ENCODE measurements around the gene IST1. TPM values are rescaled to one million over a fixed set of nuclear protein-coding genes. Genes with fewer than 3 reads are reported as not detected.
A peak's percentile ranks its signal among the peaks of the same experiment; 100 is the strongest.

IST1 gene
- total RNA-seq (2014; rRNA removed; shearing (Covaris generic); ENCODE audit: low replicate concordance), result 123 and 160 TPM in 2 replicates

DNA sequence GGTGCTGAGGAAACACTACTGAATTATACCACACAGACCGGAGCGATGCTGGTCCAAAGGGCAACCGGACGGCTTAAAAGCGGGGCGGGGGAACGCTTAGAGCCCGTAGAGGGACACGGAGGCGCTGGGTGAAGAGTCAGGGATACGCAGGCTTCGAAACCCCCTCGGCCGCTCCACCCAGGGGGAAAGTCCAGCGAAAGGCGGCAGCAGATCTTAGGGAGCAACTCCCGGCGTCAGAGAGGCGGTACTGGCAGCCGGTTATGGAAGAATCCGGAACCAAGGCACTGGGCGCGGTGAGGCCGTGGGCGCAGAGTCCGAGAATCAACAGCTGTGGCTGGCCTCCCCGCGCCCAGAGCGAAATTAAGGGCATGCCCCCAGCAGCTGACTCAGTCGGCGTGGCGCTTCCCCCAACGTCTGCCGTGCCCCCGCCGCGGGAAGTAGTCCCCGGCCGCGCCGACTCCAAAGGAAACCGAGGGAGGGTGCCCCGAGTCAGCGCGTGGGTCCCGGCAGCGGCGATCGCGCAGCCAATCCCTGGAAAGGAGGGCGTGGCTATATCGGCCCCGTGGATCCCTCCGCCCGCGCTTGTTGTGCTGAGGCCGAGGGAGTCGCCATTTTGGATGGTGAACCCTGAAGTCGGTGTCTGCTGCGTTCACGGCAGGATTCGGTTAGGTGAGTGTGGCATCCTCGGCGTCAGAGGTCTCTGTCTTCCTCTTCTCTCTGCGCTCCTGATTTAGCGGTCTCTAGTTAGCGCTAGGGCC, at the start of gene IST1:
Gene IST1, plus strand, starts transcription at position 611 of the 758 bp plus-strand sequence. CDS start 20,110 bp downstream, outside the sequence.
- Histone ChIP-seq H2AFZ (ENCODE audit: low read length) (peak within 1 kb of the TSS; percentile 88), H3K79me2 (ENCODE audit: low read length) (peaks cover 53% of the 10 kb centered on the region), H3K9me3 (ENCODE audit: low read length) (no peaks in the 10 kb centered on the region), H3K9ac (ENCODE audit: low read length) (peak within 1 kb of the TSS; percentile 100), H3K27ac (ENCODE audit: low read length) (peak within 1 kb of the TSS; percentile 88), H3K27me3 (ENCODE audit: low read length) (no peaks in the 10 kb centered on the region), H3K9me2 (replicated peaks; ENCODE audit: insufficient read depth, low read length) (no peaks in the 10 kb centered on the region), H3K36me3 (ENCODE audit: insufficient read depth, low read length) (peaks cover 7% of the 10 kb centered on the region; the same call in 1 of the 2 replicates), H4K20me1 (ENCODE audit: insufficient read depth, low read depth, low read length) (0 out of 2 replicates have a peak, but pooled peaks cover 3% of the 10 kb centered on the region), H3K4me3 (ENCODE audit: low read length) (peak within 1 kb of the TSS; percentile 99), H3K4me2 (ENCODE audit: low read depth, low read length, poor library complexity, severe bottlenecking) (peak within 1 kb of the TSS; percentile 100), H3K4me1 (ENCODE audit: low read length) (peaks cover 28% of the 10 kb centered on the region)
- DNase-seq, result peak; percentile 99

DNA sequence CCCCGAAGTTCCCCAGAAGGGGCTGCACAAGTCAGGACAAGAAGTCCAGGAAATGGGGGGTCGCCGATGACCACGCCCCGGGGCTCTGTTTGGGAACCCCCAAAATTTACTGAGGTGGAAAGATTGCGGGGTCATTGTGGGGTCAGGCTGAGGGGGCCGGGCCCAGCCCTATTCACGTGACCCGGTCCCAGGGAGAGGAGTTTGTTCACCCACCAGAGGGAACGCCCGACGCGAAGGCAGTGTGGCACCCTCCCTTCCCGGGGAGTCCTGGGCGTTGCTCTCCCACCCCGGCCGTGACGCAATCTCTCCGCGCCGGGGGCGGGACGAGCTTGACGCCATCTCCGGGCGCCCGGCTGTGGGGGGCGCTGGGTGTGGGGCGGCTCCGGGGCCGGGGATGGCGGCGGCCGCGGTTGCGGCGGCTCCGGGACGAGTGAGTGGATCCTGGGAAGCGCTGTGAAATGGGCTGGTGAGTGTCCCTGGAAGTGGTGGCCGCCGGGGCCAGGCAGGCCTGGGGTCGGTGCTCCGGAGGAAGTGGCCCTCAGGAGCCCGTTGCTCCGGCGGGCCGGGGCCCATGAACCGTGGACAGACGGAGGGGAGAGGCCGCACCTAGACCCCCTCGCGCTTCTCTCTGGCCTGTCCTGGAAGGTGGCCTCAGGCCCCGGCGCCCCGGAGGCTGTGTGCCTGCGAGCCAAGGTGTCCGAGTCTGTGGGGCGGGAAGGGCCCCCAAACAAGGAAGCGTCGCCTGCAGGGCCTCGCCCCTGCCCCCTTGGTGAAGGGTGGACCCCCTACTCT, 49.5 kb upstream of the IST1 start, which contains the start of gene ATXN1L:
Gene ATXN1L, plus strand, starts transcription at position 338 of the 792 bp plus-strand sequence. CDS start 3,765 bp downstream, outside the sequence.
- Histone ChIP-seq H3K9me3 (ENCODE audit: low read length) (no peaks in the 10 kb centered on the region), H3K4me2 (ENCODE audit: low read depth, low read length, poor library complexity, severe bottlenecking) (peak within 1 kb of the TSS; percentile 95), H4K20me1 (ENCODE audit: insufficient read depth, low read depth, low read length) (peaks cover 12% of the 10 kb centered on the region; the same call in 1 of the 2 replicates), H3K36me3 (ENCODE audit: insufficient read depth, low read length) (0 out of 2 replicates have a peak, but pooled peaks cover 9% of the 10 kb centered on the region), H3K4me1 (ENCODE audit: low read length) (peaks cover 20% of the 10 kb centered on the region), H3K4me3 (ENCODE audit: low read length) (peak within 1 kb of the TSS; percentile 97), H3K27ac (ENCODE audit: low read length) (no peak within 1 kb of the TSS), H3K9ac (ENCODE audit: low read length) (peak within 1 kb of the TSS; percentile 78), H3K27me3 (ENCODE audit: low read length) (no peaks in the 10 kb centered on the region), H2AFZ (ENCODE audit: low read length) (peak within 1 kb of the TSS; percentile 92), H3K79me2 (ENCODE audit: low read length) (peaks cover 29% of the 10 kb centered on the region), H3K9me2 (replicated peaks; ENCODE audit: insufficient read depth, low read length) (no peaks in the 10 kb centered on the region)
- peak; percentile 97 for DNase-seq

DNA sequence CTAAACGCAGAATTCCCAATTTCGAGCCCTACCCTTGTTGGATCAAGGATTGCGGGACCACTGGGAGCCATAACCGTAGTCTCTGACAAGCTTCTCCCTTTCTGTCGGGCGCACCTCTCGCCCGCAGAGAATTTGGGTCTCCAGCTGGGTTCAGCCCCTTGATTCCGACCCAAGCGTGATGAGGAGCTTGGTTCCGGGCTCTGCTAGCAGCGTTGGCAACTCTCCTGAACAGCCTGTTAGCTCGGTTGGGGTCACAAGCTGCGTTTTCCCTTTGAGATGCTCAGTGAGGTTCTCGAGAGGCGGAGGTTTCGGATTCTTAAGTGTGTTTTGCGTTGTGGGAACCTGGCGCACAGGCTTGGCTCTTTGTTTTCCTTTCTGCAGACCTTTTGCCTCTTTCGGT, 48.9 kb upstream of the IST1 start:
- Histone ChIP-seq H3K9ac (ENCODE audit: low read length) (peak overlapping the region; percentile 78), H3K9me2 (replicated peaks; ENCODE audit: insufficient read depth, low read length) (no peaks in the 10 kb centered on the region), H3K27ac (ENCODE audit: low read length) (no peak overlapping the region), H4K20me1 (ENCODE audit: insufficient read depth, low read depth, low read length) (peaks cover 12% of the 10 kb centered on the region; the same call in 1 of the 2 replicates), H3K36me3 (ENCODE audit: insufficient read depth, low read length) (0 out of 2 replicates have a peak, but pooled peaks cover 9% of the 10 kb centered on the region), H3K4me2 (ENCODE audit: low read depth, low read length, poor library complexity, severe bottlenecking) (peak overlapping the region; percentile 95), H3K79me2 (ENCODE audit: low read length) (peaks cover 29% of the 10 kb centered on the region), H3K4me3 (ENCODE audit: low read length) (peak overlapping the region; percentile 97), H3K9me3 (ENCODE audit: low read length) (no peaks in the 10 kb centered on the region), H3K27me3 (ENCODE audit: low read length) (no peaks in the 10 kb centered on the region), H2AFZ (ENCODE audit: low read length) (no peak overlapping the region), H3K4me1 (ENCODE audit: low read length) (peaks cover 20% of the 10 kb centered on the region)
- DNase-seq, result peak; percentile 62

DNA sequence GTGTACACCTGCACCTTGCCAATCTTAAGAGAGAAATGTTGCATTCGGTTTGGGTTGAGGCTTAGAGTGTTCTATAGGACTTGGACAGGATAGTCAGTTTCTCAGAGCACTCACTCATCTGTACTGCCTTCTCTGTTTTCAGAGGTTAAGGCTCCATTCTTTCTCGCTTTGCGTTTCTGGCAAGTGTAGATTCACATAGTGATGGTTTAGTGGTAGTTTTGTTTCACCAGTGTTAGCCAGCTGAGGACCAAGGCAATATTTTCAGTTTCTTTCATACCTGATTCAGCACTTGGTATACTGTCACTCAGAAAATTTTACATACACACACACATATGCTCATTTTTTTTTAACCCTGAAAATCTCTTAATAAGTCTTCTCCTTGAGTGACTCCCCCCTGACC, 48.2 kb upstream of the IST1 start:
- no peaks in the 10 kb centered on the region for H3K27me3 ChIP-seq (ENCODE audit: low read length)
- H3K79me2 ChIP-seq (ENCODE audit: low read length), result peaks cover 29% of the 10 kb centered on the region
- H3K4me2 ChIP-seq (ENCODE audit: low read depth, low read length, poor library complexity, severe bottlenecking), result peak overlapping the region; percentile 95
- H3K36me3 ChIP-seq (ENCODE audit: insufficient read depth, low read length), result 0 out of 2 replicates have a peak, but pooled peaks cover 9% of the 10 kb centered on the region
- H3K4me1 ChIP-seq (ENCODE audit: low read length), result peaks cover 26% of the 10 kb centered on the region
- no peaks in the 10 kb centered on the region for H3K9me3 ChIP-seq (ENCODE audit: low read length)
- peaks cover 12% of the 10 kb centered on the region; the same call in 1 of the 2 replicates for H4K20me1 ChIP-seq (ENCODE audit: insufficient read depth, low read depth, low read length)
- H3K9me2 ChIP-seq (replicated peaks; ENCODE audit: insufficient read depth, low read length), result no peaks in the 10 kb centered on the region
- DNase-seq, result no peak
- peak overlapping the region; percentile 78 for H3K9ac ChIP-seq (ENCODE audit: low read length)
- H3K27ac ChIP-seq (ENCODE audit: low read length), result no peak overlapping the region
- no peak overlapping the region for H2AFZ ChIP-seq (ENCODE audit: low read length)
- H3K4me3 ChIP-seq (ENCODE audit: low read length), result peak overlapping the region; percentile 97

DNA sequence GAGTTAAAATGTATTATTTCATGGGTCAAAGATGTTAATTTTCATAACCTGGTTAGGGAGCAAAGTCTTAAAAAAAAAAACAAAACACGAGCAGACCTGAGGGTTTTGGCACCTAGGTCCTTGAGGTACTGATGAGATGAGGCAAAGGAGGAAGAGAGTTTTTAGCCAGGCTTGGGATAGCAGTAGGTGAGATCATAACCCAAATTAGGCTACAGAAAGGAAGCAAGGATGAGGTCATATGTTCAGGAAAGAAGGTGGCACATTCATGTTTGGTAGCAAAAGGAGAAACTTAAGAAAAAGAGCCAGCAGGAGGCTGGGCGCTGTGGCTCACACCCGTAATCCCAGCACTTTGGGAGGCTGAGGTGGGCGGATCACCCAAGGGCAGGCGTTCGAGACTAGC, 46.7 kb upstream of the IST1 start:
- Histone ChIP-seq H3K4me1 (ENCODE audit: low read length) (peaks cover 41% of the 10 kb centered on the region), H3K36me3 (ENCODE audit: insufficient read depth, low read length) (0 out of 2 replicates have a peak, but pooled peaks cover 9% of the 10 kb centered on the region), H4K20me1 (ENCODE audit: insufficient read depth, low read depth, low read length) (peaks cover 13% of the 10 kb centered on the region; the same call in 1 of the 2 replicates), H3K27ac (ENCODE audit: low read length) (no peak overlapping the region), H3K9ac (ENCODE audit: low read length) (no peak overlapping the region), H3K4me3 (ENCODE audit: low read length) (no peak overlapping the region), H3K27me3 (ENCODE audit: low read length) (no peaks in the 10 kb centered on the region), H3K4me2 (ENCODE audit: low read depth, low read length, poor library complexity, severe bottlenecking) (no peak overlapping the region), H3K79me2 (ENCODE audit: low read length) (peaks cover 43% of the 10 kb centered on the region), H3K9me2 (replicated peaks; ENCODE audit: insufficient read depth, low read length) (no peaks in the 10 kb centered on the region), H3K9me3 (ENCODE audit: low read length) (no peaks in the 10 kb centered on the region), H2AFZ (ENCODE audit: low read length) (no peak overlapping the region)
- no peak for DNase-seq

DNA sequence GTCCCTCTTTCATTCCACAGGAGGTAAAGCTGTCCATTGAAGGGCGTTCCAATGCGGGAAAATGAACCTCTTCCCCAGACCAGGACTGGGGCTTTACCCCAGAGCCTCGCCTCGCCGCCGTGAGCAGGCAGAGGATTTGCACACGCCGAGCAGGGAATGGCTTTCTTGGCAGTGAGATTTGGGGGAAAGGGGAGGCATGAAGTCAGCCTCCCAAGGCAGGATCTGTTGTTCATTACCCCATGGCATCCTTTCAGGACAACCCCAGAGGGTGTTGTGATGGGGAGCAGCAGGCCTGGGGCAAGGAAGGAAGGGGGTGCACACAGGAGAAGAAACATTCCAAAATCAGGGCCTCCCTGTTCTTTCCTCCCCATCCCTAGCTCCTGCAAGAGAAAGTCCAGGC, 43.6 kb upstream of the IST1 start:
- no peaks in the 10 kb centered on the region for H3K27me3 ChIP-seq (ENCODE audit: low read length)
- no peaks in the 10 kb centered on the region for H3K9me2 ChIP-seq (replicated peaks; ENCODE audit: insufficient read depth, low read length)
- DNase-seq, result no peak
- peaks cover 37% of the 10 kb centered on the region for H3K4me1 ChIP-seq (ENCODE audit: low read length)
- H3K9ac ChIP-seq (ENCODE audit: low read length), result no peak overlapping the region
- H2AFZ ChIP-seq (ENCODE audit: low read length), result no peak overlapping the region
- no peak overlapping the region for H3K4me2 ChIP-seq (ENCODE audit: low read depth, low read length, poor library complexity, severe bottlenecking)
- H3K9me3 ChIP-seq (ENCODE audit: low read length), result no peaks in the 10 kb centered on the region
- H3K27ac ChIP-seq (ENCODE audit: low read length), result no peak overlapping the region
- H3K79me2 ChIP-seq (ENCODE audit: low read length), result peaks cover 52% of the 10 kb centered on the region
- 0 out of 2 replicates have a peak, but pooled peaks cover 9% of the 10 kb centered on the region for H3K36me3 ChIP-seq (ENCODE audit: insufficient read depth, low read length)
- H3K4me3 ChIP-seq (ENCODE audit: low read length), result no peak overlapping the region
- peaks cover 16% of the 10 kb centered on the region; the same call in 1 of the 2 replicates for H4K20me1 ChIP-seq (ENCODE audit: insufficient read depth, low read depth, low read length)

DNA sequence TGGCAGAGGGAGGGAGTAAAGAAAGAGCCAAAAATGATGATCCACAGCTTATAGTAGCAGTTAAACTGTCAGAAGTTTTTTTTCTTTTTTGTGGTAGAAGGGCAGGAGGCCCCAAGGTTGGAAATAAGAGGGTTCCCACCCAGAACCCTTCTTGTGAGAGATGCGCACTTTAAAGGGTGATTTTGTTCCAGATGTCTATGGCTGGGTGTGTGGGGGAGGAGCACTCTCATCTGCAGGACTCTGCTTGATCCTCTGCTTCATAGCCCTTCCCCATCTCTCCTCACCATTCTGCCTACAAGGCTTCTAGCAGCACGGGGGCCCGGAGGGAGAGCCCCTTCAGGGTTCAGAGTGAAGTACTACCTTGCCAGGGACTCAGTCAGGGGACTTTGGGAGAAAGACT, 43.2 kb upstream of the IST1 start:
- H3K9me2 ChIP-seq (replicated peaks; ENCODE audit: insufficient read depth, low read length), result no peaks in the 10 kb centered on the region
- H3K4me3 ChIP-seq (ENCODE audit: low read length), result no peak overlapping the region
- no peaks in the 10 kb centered on the region for H3K27me3 ChIP-seq (ENCODE audit: low read length)
- H3K9ac ChIP-seq (ENCODE audit: low read length), result no peak overlapping the region
- DNase-seq, result no peak
- no peak overlapping the region for H2AFZ ChIP-seq (ENCODE audit: low read length)
- H3K27ac ChIP-seq (ENCODE audit: low read length), result no peak overlapping the region
- peaks cover 12% of the 10 kb centered on the region; the same call in 1 of the 2 replicates for H4K20me1 ChIP-seq (ENCODE audit: insufficient read depth, low read depth, low read length)
- H3K9me3 ChIP-seq (ENCODE audit: low read length), result no peaks in the 10 kb centered on the region
- H3K36me3 ChIP-seq (ENCODE audit: insufficient read depth, low read length), result 0 out of 2 replicates have a peak, but pooled peaks cover 9% of the 10 kb centered on the region
- H3K79me2 ChIP-seq (ENCODE audit: low read length), result peaks cover 48% of the 10 kb centered on the region
- no peak overlapping the region for H3K4me2 ChIP-seq (ENCODE audit: low read depth, low read length, poor library complexity, severe bottlenecking)
- H3K4me1 ChIP-seq (ENCODE audit: low read length), result peaks cover 33% of the 10 kb centered on the region

Measured in Karpas-422 (cell line).